Measurements from ENCODE around the gene DNAH8. TPM values are rescaled to one million over a fixed set of nuclear protein-coding genes. Genes with fewer than 3 reads are reported as not detected.
"Not testable (repeated sequence)": the region's sequence is repeated elsewhere in the genome, so short reads cannot be mapped to it uniquely, and the experiment has no call there.

Gene DNAH8
- total RNA-seq, 1 donor from 2014 or later, result not detected

DNA sequence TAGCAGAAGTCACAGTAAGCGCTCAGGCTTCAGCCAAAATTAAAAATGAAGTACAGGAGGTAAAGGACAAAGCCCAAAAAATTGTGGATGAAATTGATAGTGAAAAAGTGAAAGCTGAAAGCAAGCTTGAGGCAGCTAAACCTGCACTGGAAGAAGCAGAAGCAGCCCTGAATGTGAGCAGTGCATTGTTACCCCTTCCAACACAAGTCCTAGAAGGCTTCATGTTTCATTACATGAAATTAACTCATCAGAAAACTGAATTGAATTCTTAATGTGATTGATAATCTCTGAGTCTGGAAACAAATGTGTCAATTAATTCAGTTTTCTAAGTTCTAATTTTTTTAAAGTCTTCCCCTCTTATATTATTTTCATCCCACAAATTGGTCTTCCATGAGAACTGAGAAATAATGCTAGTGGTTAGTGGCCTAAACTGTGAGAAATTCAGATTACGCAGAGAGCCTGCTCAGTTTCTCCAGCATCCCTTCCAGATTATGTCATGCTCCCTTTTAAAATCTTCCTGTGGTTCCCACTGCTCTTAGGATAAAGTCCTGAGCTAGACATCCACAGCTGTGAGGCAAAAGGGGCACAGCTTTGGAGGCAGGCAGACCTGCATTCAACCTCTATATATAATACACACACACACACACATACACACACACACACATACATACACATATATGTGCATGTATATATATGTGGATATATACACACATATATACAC is 200.3 kb downstream of the DNAH8 start:
- TF ChIP-seq CTCF (conservative IDR thresholded peaks at IDR 0.05; ENCODE audit: low read depth, low read length), result no peak
- no peak for DNase-seq (ENCODE audit: low read depth)
- no peak overlapping the region for H3K4me3 ChIP-seq (ENCODE audit: low read depth, low read length)

DNA sequence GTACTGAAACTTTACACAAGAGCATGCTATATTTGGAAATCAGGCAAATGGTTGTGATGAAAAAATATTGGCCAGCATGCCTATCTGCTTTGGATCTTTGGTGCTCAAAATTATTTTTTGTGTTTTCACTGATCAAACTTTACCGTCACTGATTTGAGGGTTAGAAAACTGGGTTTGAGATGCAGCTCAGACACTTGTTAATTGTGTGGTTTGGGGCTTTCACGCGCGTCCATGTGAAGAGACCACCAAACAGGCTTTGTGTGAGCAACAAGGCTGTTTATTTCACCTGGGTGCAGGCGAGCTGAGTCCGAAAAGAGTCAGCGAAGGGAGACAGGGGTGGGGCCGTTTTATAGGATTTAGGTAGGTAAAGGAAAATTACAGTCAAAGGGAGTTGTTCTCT is 206.4 kb downstream of the DNAH8 start:
- not testable (repeated sequence) for DNase-seq (ENCODE audit: low read depth); H3K4me3 ChIP-seq (ENCODE audit: low read depth, low read length)

- no peak overlapping the region for H3K4me3 ChIP-seq (ENCODE audit: low read depth, low read length)
- DNase-seq (ENCODE audit: low read depth), result no peak
- no peak for TF ChIP-seq CTCF (conservative IDR thresholded peaks at IDR 0.05; ENCODE audit: low read depth, low read length)
These were observed 209.8 kb downstream of the DNAH8 start for GRCh38 chr6:38924791-38925509.

GRCh38 chr6:38929560-38929959 is 214.4 kb downstream of the DNAH8 start:
- no peak for DNase-seq (ENCODE audit: low read depth)
- H3K4me3 ChIP-seq (ENCODE audit: low read depth, low read length), result no peak overlapping the region
- TF ChIP-seq CTCF (conservative IDR thresholded peaks at IDR 0.05; ENCODE audit: low read depth, low read length), result no peak

DNA sequence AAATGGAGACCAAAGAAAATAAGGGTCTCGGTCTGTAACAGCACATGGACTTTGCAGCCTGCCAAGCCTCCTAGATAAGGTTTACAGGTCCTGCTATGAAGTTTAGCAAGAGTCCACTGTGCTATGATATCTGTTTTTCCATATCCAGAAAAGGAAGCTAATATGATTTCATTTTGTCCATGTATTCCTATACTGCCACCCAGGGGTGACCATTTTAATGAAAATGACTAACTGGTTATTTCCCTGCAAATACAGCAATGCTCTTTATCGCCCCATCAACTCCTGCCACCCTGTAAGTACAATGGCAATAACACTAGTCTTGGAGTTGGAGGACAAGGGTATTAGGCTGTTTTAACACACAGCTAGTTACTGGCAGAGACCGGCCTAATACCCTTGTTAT is 218.3 kb downstream of the DNAH8 start:
- DNase-seq (ENCODE audit: low read depth), result no peak
- peak; percentile 43 for TF ChIP-seq CTCF (conservative IDR thresholded peaks at IDR 0.05; ENCODE audit: low read depth, low read length)
- H3K4me3 ChIP-seq (ENCODE audit: low read depth, low read length), result no peak overlapping the region

DNA sequence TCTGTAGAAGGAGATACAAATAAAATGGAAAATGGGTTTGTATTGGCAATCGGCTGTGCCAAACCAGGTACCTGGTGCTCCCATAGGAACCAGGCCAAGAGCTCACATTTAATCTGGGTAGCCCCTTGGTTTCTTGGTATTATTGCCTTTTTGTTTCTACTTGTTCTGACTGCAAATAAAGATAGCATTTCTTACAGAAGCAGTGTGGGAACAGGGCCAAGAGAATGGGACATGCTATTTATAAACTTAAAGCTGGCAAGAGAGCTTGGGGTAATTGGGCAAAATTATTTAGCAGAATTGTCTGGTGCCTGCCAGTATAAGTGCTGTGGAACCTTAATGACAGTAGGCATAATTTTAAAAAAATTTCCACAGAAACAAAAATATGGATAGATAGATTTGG is 219.9 kb downstream of the DNAH8 start:
- TF ChIP-seq CTCF (conservative IDR thresholded peaks at IDR 0.05; ENCODE audit: low read depth, low read length), result no peak
- no peak for DNase-seq (ENCODE audit: low read depth)
- H3K4me3 ChIP-seq (ENCODE audit: low read depth, low read length), result no peak overlapping the region

GRCh38 chr6:38937839-38938613 is 222.9 kb downstream of the DNAH8 start:
- no peak for DNase-seq (ENCODE audit: low read depth)

More at GRCh38 chr6:38937839-38938613, 222.9 kb downstream of the DNAH8 start:
- H3K4me3 ChIP-seq (ENCODE audit: low read depth, low read length), result no peak overlapping the region
- TF ChIP-seq CTCF (conservative IDR thresholded peaks at IDR 0.05; ENCODE audit: low read depth, low read length), result no peak
